Measurements from ENCODE around the gene ENO1.

The ENO1 gene

DNA sequence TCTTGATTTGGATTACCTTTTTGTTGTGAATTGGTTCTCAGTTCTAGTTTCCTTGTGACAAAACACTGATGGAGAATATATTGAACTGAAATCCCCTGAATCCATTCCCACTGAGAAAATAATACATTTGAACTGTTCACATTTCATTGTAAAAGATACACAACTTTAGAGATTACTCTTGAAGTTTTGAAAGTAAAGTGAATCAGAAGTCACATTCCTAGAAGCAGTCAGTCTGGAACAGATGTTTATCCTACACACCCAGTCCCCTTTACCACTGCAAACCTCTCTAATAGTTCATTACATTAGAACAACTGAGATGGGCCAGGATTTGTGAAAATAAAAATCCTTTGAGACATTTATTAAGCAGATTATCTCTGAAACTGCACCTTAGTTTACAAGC, 64.5 kb downstream of the ENO1 start:
- POLR2A ChIA-PET = no interaction called here
- CTCF ChIA-PET = no interaction called here
- DNase-seq (ENCODE audit: extremely low spot score) = no peak
- TF ChIP-seq FOXM1 (IDR thresholded peaks at IDR 0.05; ENCODE audit: borderline replicate concordance) (no peak), ZNF384 (IDR thresholded peaks at IDR 0.05) (no peak), ELF4 (IDR thresholded peaks at IDR 0.05) (no peak), ARNT (IDR thresholded peaks at IDR 0.05) (no peak), FOXA1 (IDR thresholded peaks at IDR 0.05) (no peak), L3MBTL2 (conservative IDR thresholded peaks at IDR 0.05) (no peak), NFRKB (IDR thresholded peaks at IDR 0.05) (no peak), TARDBP (IDR thresholded peaks at IDR 0.05) (no peak), LEF1 (IDR thresholded peaks at IDR 0.05; ENCODE audit: borderline replicate concordance) (no peak), SUZ12 (IDR thresholded peaks at IDR 0.05) (no peak), BHLHE40 (IDR thresholded peaks at IDR 0.05; ENCODE audit: borderline replicate concordance) (no peak), SP1 (IDR thresholded peaks at IDR 0.05) (no peak), FOXK2 (IDR thresholded peaks at IDR 0.05) (no peak), CTBP1 (IDR thresholded peaks at IDR 0.05; ENCODE audit: borderline replicate concordance) (no peak), HDGF (IDR thresholded peaks at IDR 0.05; ENCODE audit: borderline replicate concordance) (no peak)
- TF ChIP-seq, protein P1, sequence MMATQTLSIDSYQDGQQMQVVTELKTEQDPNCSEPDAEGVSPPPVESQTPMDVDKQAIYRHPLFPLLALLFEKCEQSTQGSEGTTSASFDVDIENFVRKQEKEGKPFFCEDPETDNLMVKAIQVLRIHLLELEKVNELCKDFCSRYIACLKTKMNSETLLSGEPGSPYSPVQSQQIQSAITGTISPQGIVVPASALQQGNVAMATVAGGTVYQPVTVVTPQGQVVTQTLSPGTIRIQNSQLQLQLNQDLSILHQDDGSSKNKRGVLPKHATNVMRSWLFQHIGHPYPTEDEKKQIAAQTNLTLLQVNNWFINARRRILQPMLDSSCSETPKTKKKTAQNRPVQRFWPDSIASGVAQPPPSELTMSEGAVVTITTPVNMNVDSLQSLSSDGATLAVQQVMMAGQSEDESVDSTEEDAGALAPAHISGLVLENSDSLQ (IDR thresholded peaks at IDR 0.05) = no peak

- TF ChIP-seq TARDBP (IDR thresholded peaks at IDR 0.05) = no peak
- 0 out of 2 replicates have a peak, but pooled peaks have one; percentile 6 for TF ChIP-seq ZNF384 (IDR thresholded peaks at IDR 0.05)
- no peak for TF ChIP-seq SUZ12 (IDR thresholded peaks at IDR 0.05)
- POLR2A ChIA-PET = interaction anchor here (0.8 kb wide), 1 partner anchor 36 kb away, joined by 3 read pairs; no protein-coding TSS in a partner anchor
- no peak for DNase-seq (ENCODE audit: extremely low spot score)
- CTCF ChIA-PET = interaction anchor here (0.6 to 2.7 kb wide), 3 partner anchors 14 to 242 kb away, joined by 3 to 11 read pairs (median 4); no protein-coding TSS in a partner anchor
These were observed 65.3 kb downstream of the ENO1 start for GRCh38 chr1:8813016-8813763.

GRCh38 chr1:8812081-8812480, 66.4 kb downstream of the ENO1 start:
- POLR2A ChIA-PET = interaction anchor here (0.9 kb wide), 1 partner anchor 10 kb away, joined by 3 read pairs; no protein-coding TSS in a partner anchor
- CTCF ChIA-PET = interaction anchor here (2.7 kb wide), 1 partner anchor 37 kb away, joined by 11 read pairs; no protein-coding TSS in a partner anchor
- TF ChIP-seq SUZ12 (IDR thresholded peaks at IDR 0.05) (no peak), CTBP1 (IDR thresholded peaks at IDR 0.05; ENCODE audit: borderline replicate concordance) (no peak), HDGF (IDR thresholded peaks at IDR 0.05; ENCODE audit: borderline replicate concordance) (no peak), FOXM1 (IDR thresholded peaks at IDR 0.05; ENCODE audit: borderline replicate concordance) (no peak), FOXA1 (IDR thresholded peaks at IDR 0.05) (no peak), ARNT (IDR thresholded peaks at IDR 0.05) (no peak), SP1 (IDR thresholded peaks at IDR 0.05) (no peak), ZNF384 (IDR thresholded peaks at IDR 0.05) (no peak), L3MBTL2 (conservative IDR thresholded peaks at IDR 0.05) (no peak), LEF1 (IDR thresholded peaks at IDR 0.05; ENCODE audit: borderline replicate concordance) (no peak), BHLHE40 (IDR thresholded peaks at IDR 0.05; ENCODE audit: borderline replicate concordance) (no peak), NFRKB (IDR thresholded peaks at IDR 0.05) (no peak), TARDBP (IDR thresholded peaks at IDR 0.05) (no peak), FOXK2 (IDR thresholded peaks at IDR 0.05) (no peak)
- TF ChIP-seq, protein P1 (IDR thresholded peaks at IDR 0.05) = no peak
- no peak for DNase-seq (ENCODE audit: extremely low spot score)

All from HEK293T (cell line).